Upper lobe of left lung (tissue), 6 donors: ENCODE results near the gene ECT2. TPM values are rescaled to one million over a fixed set of nuclear protein-coding genes. Genes with fewer than 3 reads are reported as not detected.
"Not testable (repeated sequence)": the region's sequence is repeated elsewhere in the genome, so short reads cannot be mapped to it uniquely, and the experiment has no call there.

ENCODE experiments used
- ATAC-seq, 2 donors: fragments of 200-7000 bp; cut with Tn5 transposase; one replicate each; pipeline ENCODE4 v1.9.1; 2022; ENCODE audit warnings: mild to moderate bottlenecking in 2 of 2, moderate library complexity in 2 of 2; ENCODE audit not compliant: low FRiP score in 2 of 2
- DNase-seq, 2 donors: peaks; one replicate each; pipeline ENCODE4 v3.0.0-alpha.2; 2019 to 2020
- H3K27ac ChIP-seq, 4 donors: fragments of 200-600 bp; sonication (generic); one replicate each; pipeline ENCODE4 v1.5.1; 2016 to 2019
- H3K27me3 ChIP-seq, 4 donors: fragments of 200-600 bp; sonication (generic); one replicate each; pipeline ENCODE4 v1.5.1; 2017 to 2019
- H3K36me3 ChIP-seq, 4 donors: fragments of 200-600 bp; sonication (generic); one replicate each; pipeline ENCODE4 v1.5.1; 2016 to 2019
- H3K4me1 ChIP-seq, 4 donors: fragments of 200-600 bp; sonication (generic); one replicate each; pipeline ENCODE4 v1.5.1; 2018 to 2019
- H3K4me3 ChIP-seq, 4 donors: fragments of 200-600 bp; sonication (generic); one replicate each; pipeline ENCODE4 v1.5.1; 2017 to 2019; ENCODE audit warnings: mild to moderate bottlenecking in 2 of 4, moderate library complexity in 1 of 4
- H3K9me3 ChIP-seq, 4 donors: fragments of 200-600 bp; sonication (generic); one replicate each; pipeline ENCODE4 v1.5.1; 2018 to 2019
- CTCF ChIP-seq, 6 experiments: fragments of 450-650 bp in 4 of 6; fragments of 200-600 bp in 2 of 6; sonication (generic) in 2 of 6; IDR thresholded peaks; one replicate each; pipeline ENCODE4 v1.5.1; 2016 to 2019; ENCODE audit warnings: antibody characterized with exemption in 6 of 6
- EP300 ChIP-seq, 4 donors: sonication (generic); formaldehyde crosslinking; IDR thresholded peaks; one replicate each; pipeline ENCODE4 v1.5.1; 2017; ENCODE audit warnings: antibody characterized with exemption in 4 of 4, control low read depth in 2 of 4
- POLR2A ChIP-seq, 4 donors: fragments of 450-650 bp; IDR thresholded peaks; one replicate each; pipeline ENCODE4 v1.5.1; 2016 to 2017; ENCODE audit warnings: antibody characterized with exemption in 4 of 4, mild to moderate bottlenecking in 2 of 4
- POLR2AphosphoS5 ChIP-seq, 2 donors: sonication (generic); formaldehyde crosslinking; IDR thresholded peaks; one replicate each; pipeline ENCODE4 v1.5.1; 2017; ENCODE audit warnings: antibody characterized with exemption in 2 of 2
- WGBS, 2 donors: methylation state at CpG; one replicate each; pipeline ENCODE4 v1.1.5; 2017 to 2018; 5-methylcytosine and 5-hydroxymethylcytosine counted together
- total RNA-seq, 6 donors: library from RNA; depleted of rRNA in 4 of 6; stranded (reverse); fragments of >200 nt in 4 of 6; gene quantifications; one replicate each; pipeline versions ENCODE4 v1.1.0 to v1.2.1, GENCODE V29; 2016 to 2021
- donor health status: DM: no; HTN: no; CAD: no; lungs with moderate emphysema.
- donor health status: DM: no; HTN: yes; CAD: no; lungs with severe emphysema.

ECT2 gene
- total RNA-seq, 6 donors from 2014 or later = 7.1 to 18.7 (median 13.7) TPM

DNA sequence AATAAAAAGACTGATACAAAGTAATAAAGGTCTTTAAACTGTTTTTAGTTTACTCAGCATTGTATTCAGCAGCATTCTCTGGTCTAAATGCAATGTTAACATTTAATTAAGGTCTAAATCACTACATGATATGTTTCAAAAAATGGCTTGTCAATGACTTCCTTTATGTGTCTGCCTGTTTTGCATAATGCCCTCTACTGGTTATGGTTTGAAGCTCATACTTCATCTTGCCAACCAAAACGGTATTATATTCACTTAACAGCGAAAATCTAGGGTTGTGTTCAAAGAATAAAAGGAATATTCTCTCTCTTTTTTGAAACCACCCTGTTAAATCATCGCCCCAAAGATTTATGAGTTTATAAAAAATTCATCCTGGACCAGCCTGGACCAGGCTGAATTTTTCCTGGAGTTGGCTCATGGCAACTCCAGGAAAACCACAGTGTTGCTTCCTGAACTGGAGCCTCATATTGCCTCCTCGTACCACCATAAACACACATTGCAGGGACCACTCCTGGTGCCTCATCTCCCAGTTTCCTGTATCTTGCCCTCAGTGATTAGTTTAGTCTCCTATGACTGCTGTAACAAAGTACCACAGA, 32.9 kb upstream of the ECT2 start:
- no peaks in the 10 kb centered on the region for H3K27me3 ChIP-seq
- WGBS, 2 donors = 64 to 71% methylated on average over 4 of the region's 4 CpGs
- H3K9me3 ChIP-seq = peaks cover 0 to 9% (median 0%) of the 10 kb centered on the region in 4 donors
- H3K27ac ChIP-seq = no peak overlapping the region
- DNase-seq = no peak
- no peak for ATAC-seq
- peaks cover 0 to 4% (median 0%) of the 10 kb centered on the region in 4 donors for H3K4me1 ChIP-seq
- peak in 2 of 6 experiments; percentile 16 to 24 for TF ChIP-seq CTCF (IDR thresholded peaks at IDR 0.05)
- TF ChIP-seq POLR2AphosphoS5 (IDR thresholded peaks at IDR 0.05) = no peak
- TF ChIP-seq EP300 (IDR thresholded peaks at IDR 0.05) = no peak
- no peak for TF ChIP-seq POLR2A (IDR thresholded peaks at IDR 0.05)
- H3K4me3 ChIP-seq = no peak overlapping the region
- no peaks in the 10 kb centered on the region for H3K36me3 ChIP-seq

DNA sequence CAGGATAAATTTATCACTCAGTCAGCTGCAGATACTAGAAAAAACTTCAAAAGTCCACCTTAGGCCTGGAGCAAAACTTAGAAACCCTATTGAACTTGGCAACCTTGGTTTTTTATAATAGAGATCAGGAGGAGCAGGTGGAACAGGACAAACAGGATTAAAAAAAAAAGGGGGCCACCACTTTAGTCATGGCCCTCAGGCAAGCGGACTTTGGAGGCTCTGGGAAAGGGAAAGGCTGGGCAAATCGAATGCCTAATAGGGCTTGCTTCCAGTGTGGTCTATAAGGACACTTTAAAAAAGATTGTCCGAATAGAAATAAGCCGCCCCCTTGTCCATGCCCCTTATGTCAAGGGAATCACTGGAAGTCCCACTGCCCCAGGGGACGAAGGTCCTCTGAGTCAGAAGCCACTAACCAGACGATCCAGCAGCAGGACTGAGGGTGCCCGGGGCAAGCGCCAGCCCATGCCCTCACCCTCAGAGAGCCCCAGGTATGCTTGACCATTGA, 27.9 kb upstream of the ECT2 start:
- not testable (repeated sequence) for H3K36me3 ChIP-seq, H3K9me3 ChIP-seq, ATAC-seq, H3K27ac ChIP-seq, H3K4me1 ChIP-seq, H3K27me3 ChIP-seq, H3K4me3 ChIP-seq
- DNase-seq = peak in 1 of 2 donors; percentile 47
- WGBS, 2 donors = 85 to 88% methylated on average over 8 of the region's 8 CpGs

GRCh38 chr3:172726380-172726779, 24.1 kb upstream of the ECT2 start:
- DNase-seq = no peak
- no peak for TF ChIP-seq EP300 (IDR thresholded peaks at IDR 0.05)
- TF ChIP-seq CTCF (IDR thresholded peaks at IDR 0.05) = no peak
- TF ChIP-seq POLR2A (IDR thresholded peaks at IDR 0.05) = no peak
- no peak for TF ChIP-seq POLR2AphosphoS5 (IDR thresholded peaks at IDR 0.05)
- 65 to 70% methylated on average over 1 of the region's 1 CpG for WGBS, 2 donors

GRCh38 chr3:172735014-172735413, 15.5 kb upstream of the ECT2 start:
- no peak for ATAC-seq
- H3K9me3 ChIP-seq = no peaks in the 10 kb centered on the region

More at GRCh38 chr3:172726380-172726779, 24.1 kb upstream of the ECT2 start:
- no peaks in the 10 kb centered on the region for H3K36me3 ChIP-seq
- no peak overlapping the region for H3K27ac ChIP-seq
- no peaks in the 10 kb centered on the region for H3K4me1 ChIP-seq
- no peak for ATAC-seq
- H3K4me3 ChIP-seq = no peak overlapping the region
- H3K9me3 ChIP-seq = no peaks in the 10 kb centered on the region
- no peaks in the 10 kb centered on the region for H3K27me3 ChIP-seq

DNA sequence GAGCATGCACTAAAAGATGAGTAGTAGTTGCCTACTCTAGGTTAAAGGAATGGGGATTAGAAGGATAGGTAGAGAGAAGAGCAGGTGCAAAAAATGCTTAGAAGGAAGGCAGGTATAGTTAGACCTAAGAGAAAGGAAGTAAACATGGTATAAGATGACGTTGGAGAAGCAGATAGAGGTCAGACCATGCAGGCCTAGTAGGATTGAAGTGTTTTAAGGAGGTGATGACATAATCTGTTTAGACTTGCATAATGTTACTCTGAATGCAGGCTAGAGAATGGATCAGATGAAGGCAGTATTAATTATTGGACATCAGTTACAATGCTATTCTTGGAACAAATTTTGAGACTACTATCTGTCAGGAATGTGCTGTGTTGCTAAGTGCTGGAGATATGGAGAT, 11.1 kb upstream of the ECT2 start:
- 24 to 35% methylated on average over 1 of the region's 1 CpG for WGBS, 2 donors
- no peaks in the 10 kb centered on the region for H3K27me3 ChIP-seq
- no peak overlapping the region for H3K27ac ChIP-seq
- TF ChIP-seq CTCF (IDR thresholded peaks at IDR 0.05) (no peak), EP300 (IDR thresholded peaks at IDR 0.05) (no peak), POLR2A (IDR thresholded peaks at IDR 0.05) (no peak), POLR2AphosphoS5 (IDR thresholded peaks at IDR 0.05) (no peak)
- ATAC-seq (no peak), DNase-seq (no peak)
- H3K36me3 ChIP-seq = no peaks in the 10 kb centered on the region
- H3K4me1 ChIP-seq = no peaks in the 10 kb centered on the region
- no peaks in the 10 kb centered on the region for H3K9me3 ChIP-seq
- H3K4me3 ChIP-seq = no peak overlapping the region

More at GRCh38 chr3:172735014-172735413, 15.5 kb upstream of the ECT2 start:
- Histone ChIP-seq H3K27ac (no peak overlapping the region), H3K36me3 (no peaks in the 10 kb centered on the region), H3K27me3 (no peaks in the 10 kb centered on the region), H3K4me3 (no peak overlapping the region), H3K4me1 (no peaks in the 10 kb centered on the region)
- TF ChIP-seq POLR2AphosphoS5 (IDR thresholded peaks at IDR 0.05) (no peak), EP300 (IDR thresholded peaks at IDR 0.05) (no peak)
- no peak for DNase-seq
- WGBS, 2 donors = 86 to 88% methylated on average over 2 of the region's 2 CpGs

- no peaks in the 10 kb centered on the region for H3K27me3 ChIP-seq
- WGBS, 2 donors = 61% methylated on average over 2 of the region's 2 CpGs
- H3K4me1 ChIP-seq = peaks cover 11 to 17% (median 13%) of the 10 kb centered on the region in 4 donors
- TF ChIP-seq CTCF (IDR thresholded peaks at IDR 0.05) (no peak), POLR2A (IDR thresholded peaks at IDR 0.05) (no peak), EP300 (IDR thresholded peaks at IDR 0.05) (no peak), POLR2AphosphoS5 (IDR thresholded peaks at IDR 0.05) (no peak)
- H3K36me3 ChIP-seq = no peaks in the 10 kb centered on the region
- H3K27ac ChIP-seq = no peak overlapping the region
- no peak for DNase-seq
- ATAC-seq = no peak
- H3K4me3 ChIP-seq = no peak overlapping the region
- H3K9me3 ChIP-seq = no peaks in the 10 kb centered on the region
These were observed 4.1 kb upstream of the ECT2 start for GRCh38 chr3:172746475-172746874.
